ENCODE measurements around the gene CDC7.
"Not testable (repeated sequence)": the region's sequence is repeated elsewhere in the genome, so short reads cannot be mapped to it uniquely, and the experiment has no call there.

CDC7 gene

GRCh38 chr1:91513160-91513559 lies 12.5 kb downstream of the CDC7 start:
- peaks cover 9% of the 10 kb centered on the region for H3K79me2 ChIP-seq (ENCODE audit: insufficient read depth, low read length)
- peaks cover 6% of the 10 kb centered on the region for H3F3A ChIP-seq (ENCODE audit: insufficient read depth)
- H3K9me2 ChIP-seq (replicated peaks; ENCODE audit: insufficient read depth, low read length), result no peaks in the 10 kb centered on the region
- H2AFZ ChIP-seq (ENCODE audit: low read depth, low read length, severe bottlenecking), result no peak overlapping the region
- peaks cover 77% of the 10 kb centered on the region for H3K36me3 ChIP-seq (ENCODE audit: low read length)
- TF ChIP-seq EZH2phosphoT487 (conservative IDR thresholded peaks at IDR 0.05; ENCODE audit: low read length) (no peak), CTCF (IDR thresholded peaks at IDR 0.05; ENCODE audit: insufficient read depth, low read length, poor library complexity, severe bottlenecking) (no peak)
- H3K27me3 ChIP-seq (ENCODE audit: low read length), result no peaks in the 10 kb centered on the region
- no peak overlapping the region for H3K4me3 ChIP-seq (ENCODE audit: insufficient read depth, low read length, poor library complexity, severe bottlenecking)
- no peaks in the 10 kb centered on the region for H4K20me1 ChIP-seq (ENCODE audit: low read depth, low read length)
- no peak overlapping the region for H3K4me2 ChIP-seq (ENCODE audit: low read depth, low read length, poor library complexity, severe bottlenecking)
- H3K9me3 ChIP-seq (ENCODE audit: insufficient read depth, low read length), result no peaks in the 10 kb centered on the region
- no peak overlapping the region for H3K9ac ChIP-seq (ENCODE audit: low read length)
- no peak overlapping the region for H3K27ac ChIP-seq (ENCODE audit: low read depth, low read length)

- peaks cover 6% of the 10 kb centered on the region for H3F3A ChIP-seq (ENCODE audit: insufficient read depth)
These were observed 13.1 kb downstream of the CDC7 start for GRCh38 chr1:91513706-91514105.

GRCh38 chr1:91515994-91516393 lies 15.3 kb downstream of the CDC7 start:
- Histone ChIP-seq H3F3A (ENCODE audit: insufficient read depth) (no peaks in the 10 kb centered on the region; the same call in 1 of the 2 replicates), H3K27ac (ENCODE audit: low read depth, low read length) (no peak overlapping the region), H3K4me2 (ENCODE audit: low read depth, low read length, poor library complexity, severe bottlenecking) (no peak overlapping the region), H3K9me2 (replicated peaks; ENCODE audit: insufficient read depth, low read length) (no peaks in the 10 kb centered on the region), H3K79me2 (ENCODE audit: insufficient read depth, low read length) (no peaks in the 10 kb centered on the region; the same call in 1 of the 2 replicates), H4K20me1 (ENCODE audit: low read depth, low read length) (no peaks in the 10 kb centered on the region), H2AFZ (ENCODE audit: low read depth, low read length, severe bottlenecking) (no peak overlapping the region), H3K36me3 (ENCODE audit: low read length) (peaks cover 67% of the 10 kb centered on the region), H3K27me3 (ENCODE audit: low read length) (no peaks in the 10 kb centered on the region), H3K9me3 (ENCODE audit: insufficient read depth, low read length) (no peaks in the 10 kb centered on the region), H3K4me3 (ENCODE audit: insufficient read depth, low read length, poor library complexity, severe bottlenecking) (no peak overlapping the region), H3K9ac (ENCODE audit: low read length) (no peak overlapping the region)
- no peak for TF ChIP-seq CTCF (IDR thresholded peaks at IDR 0.05; ENCODE audit: insufficient read depth, low read length, poor library complexity, severe bottlenecking)
- no peak for TF ChIP-seq EZH2phosphoT487 (conservative IDR thresholded peaks at IDR 0.05; ENCODE audit: low read length)

More at GRCh38 chr1:91513706-91514105, 13.1 kb downstream of the CDC7 start:
- Histone ChIP-seq H3K4me2 (ENCODE audit: low read depth, low read length, poor library complexity, severe bottlenecking) (no peak overlapping the region), H3K9me3 (ENCODE audit: insufficient read depth, low read length) (no peaks in the 10 kb centered on the region), H3K27me3 (ENCODE audit: low read length) (no peaks in the 10 kb centered on the region), H3K27ac (ENCODE audit: low read depth, low read length) (no peak overlapping the region), H2AFZ (ENCODE audit: low read depth, low read length, severe bottlenecking) (no peak overlapping the region), H4K20me1 (ENCODE audit: low read depth, low read length) (no peaks in the 10 kb centered on the region), H3K79me2 (ENCODE audit: insufficient read depth, low read length) (peaks cover 4% of the 10 kb centered on the region), H3K9me2 (replicated peaks; ENCODE audit: insufficient read depth, low read length) (no peaks in the 10 kb centered on the region), H3K9ac (ENCODE audit: low read length) (no peak overlapping the region), H3K36me3 (ENCODE audit: low read length) (peaks cover 75% of the 10 kb centered on the region), H3K4me3 (ENCODE audit: insufficient read depth, low read length, poor library complexity, severe bottlenecking) (no peak overlapping the region)
- TF ChIP-seq CTCF (IDR thresholded peaks at IDR 0.05; ENCODE audit: insufficient read depth, low read length, poor library complexity, severe bottlenecking), result no peak
- TF ChIP-seq EZH2phosphoT487 (conservative IDR thresholded peaks at IDR 0.05; ENCODE audit: low read length), result no peak

GRCh38 chr1:91516605-91517004 lies 16.0 kb downstream of the CDC7 start:
- H3K27ac ChIP-seq (ENCODE audit: low read depth, low read length); H3F3A ChIP-seq (ENCODE audit: insufficient read depth); H3K27me3 ChIP-seq (ENCODE audit: low read length); H3K79me2 ChIP-seq (ENCODE audit: insufficient read depth, low read length); H2AFZ ChIP-seq (ENCODE audit: low read depth, low read length, severe bottlenecking); H3K4me3 ChIP-seq (ENCODE audit: insufficient read depth, low read length, poor library complexity, severe bottlenecking); H3K9me2 ChIP-seq (replicated peaks; ENCODE audit: insufficient read depth, low read length); H3K9me3 ChIP-seq (ENCODE audit: insufficient read depth, low read length); H3K4me2 ChIP-seq (ENCODE audit: low read depth, low read length, poor library complexity, severe bottlenecking); H4K20me1 ChIP-seq (ENCODE audit: low read depth, low read length); H3K9ac ChIP-seq (ENCODE audit: low read length): not testable (repeated sequence)
- peaks cover 62% of the 10 kb centered on the region for H3K36me3 ChIP-seq (ENCODE audit: low read length)

- H3K4me2 ChIP-seq (ENCODE audit: low read depth, low read length, poor library complexity, severe bottlenecking); H3K27ac ChIP-seq (ENCODE audit: low read depth, low read length); H3F3A ChIP-seq (ENCODE audit: insufficient read depth): not testable (repeated sequence)
These were observed 18.5 kb downstream of the CDC7 start for GRCh38 chr1:91519167-91519566.

More at GRCh38 chr1:91519167-91519566, 18.5 kb downstream of the CDC7 start:
- peaks cover 44% of the 10 kb centered on the region for H3K36me3 ChIP-seq (ENCODE audit: low read length)
- not testable (repeated sequence) for H3K4me3 ChIP-seq (ENCODE audit: insufficient read depth, low read length, poor library complexity, severe bottlenecking); H3K79me2 ChIP-seq (ENCODE audit: insufficient read depth, low read length); H3K9me2 ChIP-seq (replicated peaks; ENCODE audit: insufficient read depth, low read length); H4K20me1 ChIP-seq (ENCODE audit: low read depth, low read length); H2AFZ ChIP-seq (ENCODE audit: low read depth, low read length, severe bottlenecking); H3K27me3 ChIP-seq (ENCODE audit: low read length); H3K9ac ChIP-seq (ENCODE audit: low read length); H3K9me3 ChIP-seq (ENCODE audit: insufficient read depth, low read length)

Measured in SU-DHL-6 (cell line).